ENCODE data around the gene DNAH3.
"Not testable (repeated sequence)": the region's sequence is repeated elsewhere in the genome, so short reads cannot be mapped to it uniquely, and the experiment has no call there.

Gene DNAH3

DNA sequence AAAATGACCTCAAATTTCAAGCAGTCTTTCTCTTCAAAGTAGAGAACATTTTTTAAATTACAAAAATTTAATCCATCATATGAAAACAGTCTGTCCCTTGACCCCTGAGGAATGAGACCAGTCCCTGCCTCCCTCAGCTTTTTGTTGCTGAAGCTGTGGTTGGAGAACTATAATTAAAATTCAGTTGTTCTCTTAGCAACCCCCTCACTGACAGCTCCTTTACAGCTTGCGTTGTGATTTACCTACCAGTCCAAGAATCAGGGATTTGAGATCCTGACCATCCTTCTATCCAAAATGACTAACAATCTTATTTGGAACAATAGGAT, 220.3 kb downstream of the DNAH3 start:
- FAIRE-seq, result no peak

DNA sequence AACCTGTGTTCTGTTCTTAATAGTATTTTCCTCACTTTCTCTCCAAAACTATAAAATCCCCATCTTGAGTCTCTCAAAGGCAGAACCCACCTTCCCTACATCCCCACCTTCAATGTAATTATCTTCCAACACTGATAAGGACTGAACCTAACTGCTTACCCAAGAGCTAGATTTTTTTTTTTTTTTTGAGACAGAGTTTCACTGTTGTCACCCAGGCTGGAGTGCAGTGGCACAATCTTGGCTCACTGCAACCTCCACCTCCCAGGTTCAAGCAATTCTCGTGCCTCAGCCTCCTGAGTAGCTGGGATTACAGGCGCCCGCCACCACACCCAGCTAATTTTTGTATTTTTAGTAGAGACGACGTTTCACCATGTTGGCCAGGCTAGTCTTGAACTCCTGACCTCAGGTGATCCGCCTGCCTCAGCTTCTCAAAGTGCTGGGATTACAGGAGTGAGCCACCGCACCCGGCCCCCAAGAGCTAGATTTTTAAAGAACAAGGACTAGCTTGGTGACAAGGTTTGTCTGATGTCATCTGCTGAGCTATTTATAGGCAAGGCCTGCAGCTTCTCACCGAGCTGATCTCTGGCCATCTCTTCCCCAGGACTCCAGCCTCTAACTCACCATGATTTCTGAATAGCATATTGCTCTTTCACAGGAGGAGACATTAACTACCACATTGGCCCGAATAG, 220.8 kb downstream of the DNAH3 start:
- FAIRE-seq, result not testable (repeated sequence)

DNA sequence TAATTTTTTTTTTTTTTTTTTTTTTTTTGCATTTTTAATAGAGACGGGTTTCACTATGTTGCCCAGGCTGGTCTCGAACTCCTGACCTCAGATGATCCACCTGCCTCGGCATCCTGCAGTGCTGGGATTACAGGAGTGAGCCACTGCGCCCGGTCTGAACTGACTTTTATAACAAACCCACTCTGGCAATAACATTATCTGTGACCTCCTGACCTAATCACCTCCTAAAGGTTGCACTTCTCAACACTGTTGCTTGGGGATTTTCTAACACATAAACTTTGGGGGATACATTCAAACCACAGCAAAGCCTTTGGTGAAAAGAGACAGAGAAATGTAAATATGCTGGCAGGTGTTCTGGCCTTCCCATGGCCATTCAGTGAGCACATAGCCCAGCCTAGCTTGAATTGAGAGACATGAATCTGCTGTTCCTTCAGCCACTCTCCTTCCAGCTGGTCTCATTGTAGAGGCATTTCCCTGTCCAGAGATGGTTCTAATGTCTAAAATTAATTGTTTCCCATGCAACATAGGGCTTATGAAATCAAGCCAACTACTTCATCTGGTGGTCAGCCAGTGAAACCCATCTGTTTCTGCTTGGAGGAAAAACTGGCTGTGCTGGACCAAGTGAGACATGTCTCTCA, 221.8 kb downstream of the DNAH3 start:
- no peak for FAIRE-seq

DNA sequence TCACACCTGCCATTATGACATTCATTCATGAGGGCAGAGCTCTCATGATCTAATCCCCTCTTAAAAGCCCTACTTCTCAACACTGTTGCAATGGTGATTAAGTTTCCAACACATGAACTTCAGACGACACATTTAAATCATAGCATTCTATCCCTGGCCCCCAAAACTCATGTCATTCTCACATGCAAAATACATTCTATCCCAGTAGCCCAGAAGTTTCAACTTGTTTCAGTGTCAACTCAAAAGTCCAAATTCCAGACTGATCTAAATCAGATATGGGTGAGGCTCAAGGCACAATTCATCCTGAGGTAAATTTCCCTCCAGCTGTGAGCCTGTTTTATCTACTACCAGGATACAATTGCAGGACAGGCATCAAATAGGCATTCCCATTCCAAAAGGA, 224.9 kb downstream of the DNAH3 start:
- no peak for FAIRE-seq

DNA sequence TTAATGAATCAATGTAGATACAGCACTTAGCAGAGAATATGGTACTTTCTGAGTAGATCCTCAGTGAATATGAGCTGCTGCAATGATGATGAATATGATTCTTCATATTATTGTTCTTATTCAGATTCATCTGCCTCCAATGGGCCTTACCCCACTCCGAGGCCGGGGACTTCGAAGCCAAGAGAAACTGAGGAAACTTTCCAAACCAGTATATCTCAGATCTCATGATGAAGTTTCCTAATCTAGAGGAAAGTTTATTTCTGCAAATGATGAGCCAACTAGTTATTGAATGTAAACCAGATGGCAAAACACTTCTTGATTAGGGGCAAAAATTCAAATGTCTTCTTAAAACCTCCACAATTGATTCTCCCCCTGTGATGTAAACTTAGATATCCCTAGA, 226.8 kb downstream of the DNAH3 start:
- FAIRE-seq, result no peak

DNA sequence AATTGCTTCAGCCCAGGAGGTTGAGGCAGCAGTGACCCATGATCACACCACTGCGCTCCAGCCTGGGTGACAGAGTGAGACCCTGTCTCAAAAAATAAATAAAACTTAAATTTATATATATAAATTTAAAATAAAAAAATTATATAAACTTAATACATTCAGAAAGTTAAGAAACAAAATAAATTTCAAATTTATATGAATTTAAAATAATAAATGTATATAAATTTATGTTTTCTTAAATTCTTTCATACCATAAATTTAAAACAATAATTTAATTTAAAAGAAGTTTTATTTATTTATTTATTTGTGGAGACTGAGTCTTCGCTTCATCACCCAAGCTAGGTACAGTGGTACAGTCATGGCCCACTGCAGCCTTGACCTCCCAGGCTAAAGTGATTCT, 229.8 kb downstream of the DNAH3 start:
- FAIRE-seq, result no peak

DNA sequence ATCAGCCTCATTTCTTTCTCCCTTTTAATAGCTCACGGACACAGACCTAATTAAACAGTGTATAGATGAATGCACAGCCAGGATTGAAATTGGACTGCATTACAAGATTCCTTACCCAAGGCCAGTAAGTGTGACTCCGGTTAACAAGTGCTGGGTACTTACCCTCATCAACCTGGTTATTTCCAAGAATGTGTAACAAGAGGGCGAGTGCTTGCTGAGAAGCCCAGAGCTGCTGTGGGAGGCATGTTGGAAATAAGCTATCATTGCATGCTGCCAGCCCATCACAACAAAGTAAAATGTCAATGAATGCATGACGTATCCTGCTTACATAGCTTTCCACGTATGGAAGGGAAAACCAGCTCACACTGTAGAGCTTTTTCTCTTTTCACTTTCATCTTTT, 230.6 kb downstream of the DNAH3 start:
- FAIRE-seq, result no peak

DNA sequence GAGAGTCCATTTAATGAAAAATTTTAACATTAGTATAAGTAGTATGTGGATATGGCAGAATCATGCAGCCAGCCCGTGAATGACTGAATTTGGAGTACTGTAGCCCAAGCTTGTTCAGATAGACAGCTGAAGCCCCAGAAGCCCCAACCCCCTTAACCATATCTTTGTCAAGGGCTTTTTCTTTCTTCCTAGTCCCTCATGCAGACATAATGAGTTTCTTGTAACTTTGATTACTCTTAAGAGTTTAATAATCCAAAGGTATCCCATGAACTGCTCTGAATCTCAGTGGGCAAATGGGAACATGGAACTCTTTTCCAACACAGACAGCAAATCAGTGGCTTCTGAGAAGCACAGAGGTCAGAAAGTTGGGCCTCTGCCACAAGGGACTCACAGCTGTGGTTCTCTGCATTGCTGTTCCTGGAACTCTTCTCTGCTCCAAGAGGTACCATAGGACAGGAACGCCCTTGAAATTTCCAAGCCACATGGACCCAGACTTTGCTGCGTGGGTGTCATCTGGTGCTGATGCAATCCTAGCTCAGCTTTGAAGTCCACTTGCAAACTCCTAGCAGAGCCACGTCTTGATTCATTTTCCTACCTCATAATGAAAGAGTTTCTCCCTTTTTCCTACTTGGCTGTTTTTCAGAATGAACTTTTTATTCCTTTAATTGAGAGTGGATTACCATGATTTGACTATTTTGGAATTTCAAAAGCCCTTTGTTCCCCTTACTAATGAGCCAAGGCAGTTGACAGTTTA, 232.0 kb downstream of the DNAH3 start:
- FAIRE-seq, result no peak

DNA sequence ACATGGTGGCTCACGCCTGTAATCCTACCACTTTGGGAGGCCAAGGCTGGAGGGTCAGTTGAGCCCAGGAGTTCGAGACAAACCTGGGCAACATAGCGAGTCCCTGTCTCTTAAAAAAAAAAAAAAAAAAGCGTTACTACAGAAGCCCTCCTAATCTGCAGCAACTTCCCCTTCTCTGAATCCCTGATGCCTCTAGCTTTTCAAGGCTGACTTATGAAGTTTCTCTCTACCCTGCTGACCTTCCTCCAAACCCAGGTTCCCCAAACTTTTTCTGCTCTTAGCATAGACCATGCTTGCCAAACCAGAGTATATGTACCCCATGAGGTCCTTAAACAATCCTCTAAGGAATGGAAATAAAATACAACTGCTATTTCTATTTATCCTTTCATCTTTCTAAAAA, 233.7 kb downstream of the DNAH3 start:
- no peak for FAIRE-seq

DNA sequence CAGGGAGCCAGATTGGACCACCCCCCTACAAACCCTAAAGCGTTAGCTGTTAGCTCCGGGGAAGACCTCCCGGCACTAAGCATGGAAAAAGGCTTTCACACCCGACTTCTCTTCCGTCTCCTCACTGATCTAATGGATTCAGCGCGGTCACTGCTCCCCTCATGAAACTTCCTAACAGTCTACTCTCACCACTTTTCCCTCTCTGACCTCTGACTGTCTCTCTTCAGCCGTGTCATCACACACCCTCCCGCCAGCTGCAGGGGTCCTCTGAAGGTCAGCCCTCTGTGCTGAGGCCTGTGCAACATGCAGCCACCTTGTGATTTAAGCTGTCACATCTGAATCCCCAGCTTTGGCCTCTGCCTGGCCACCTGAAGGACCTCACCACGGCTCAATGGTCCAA, 234.4 kb downstream of the DNAH3 start:
- FAIRE-seq, result no peak

DNA sequence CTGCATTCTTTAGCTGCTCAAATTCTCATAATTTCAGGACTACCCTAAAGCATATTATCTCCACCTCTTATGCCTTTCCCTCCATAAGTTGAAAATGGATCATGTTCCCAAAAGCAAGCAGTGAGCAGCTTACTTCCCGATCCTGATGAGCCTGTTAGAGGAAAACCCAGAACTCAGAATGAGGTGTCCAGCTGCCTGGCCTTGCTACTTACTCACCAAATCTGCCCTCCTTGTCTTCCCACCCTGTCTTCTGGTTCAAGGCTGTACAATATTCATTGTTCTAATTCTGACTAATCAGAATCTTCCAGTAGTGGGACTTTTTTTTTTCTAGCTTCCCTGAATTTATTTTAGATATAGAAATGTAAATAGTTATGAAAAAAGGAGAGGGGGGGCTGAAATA, 239.3 kb downstream of the DNAH3 start:
- FAIRE-seq, result no peak

DNA sequence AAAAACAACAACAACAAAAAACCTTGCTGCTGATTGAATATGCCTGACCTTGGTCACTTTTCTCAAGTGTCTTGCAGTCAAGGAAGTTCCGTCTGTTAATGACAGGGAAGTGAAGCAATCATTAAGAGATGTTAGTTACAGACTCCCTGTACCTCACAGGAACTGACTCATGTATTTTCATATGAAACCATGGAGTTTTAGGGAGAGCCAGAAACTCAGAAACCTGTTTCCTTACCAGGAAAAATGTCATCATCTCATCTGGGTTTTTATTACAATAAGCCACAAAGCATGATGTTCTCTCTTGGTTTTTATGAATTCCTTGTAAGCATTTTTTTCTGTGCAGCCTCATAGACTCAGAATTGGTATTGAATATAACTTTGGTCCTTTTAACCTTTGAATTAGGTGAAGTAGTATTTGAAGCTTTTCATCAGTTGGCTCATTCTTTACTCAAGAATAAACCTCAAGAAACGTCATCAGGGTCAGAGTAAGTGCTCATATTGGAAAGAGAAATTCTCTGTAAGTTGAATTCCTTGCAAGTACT, 239.8 kb downstream of the DNAH3 start:
- FAIRE-seq, result peak; percentile 43

DNA sequence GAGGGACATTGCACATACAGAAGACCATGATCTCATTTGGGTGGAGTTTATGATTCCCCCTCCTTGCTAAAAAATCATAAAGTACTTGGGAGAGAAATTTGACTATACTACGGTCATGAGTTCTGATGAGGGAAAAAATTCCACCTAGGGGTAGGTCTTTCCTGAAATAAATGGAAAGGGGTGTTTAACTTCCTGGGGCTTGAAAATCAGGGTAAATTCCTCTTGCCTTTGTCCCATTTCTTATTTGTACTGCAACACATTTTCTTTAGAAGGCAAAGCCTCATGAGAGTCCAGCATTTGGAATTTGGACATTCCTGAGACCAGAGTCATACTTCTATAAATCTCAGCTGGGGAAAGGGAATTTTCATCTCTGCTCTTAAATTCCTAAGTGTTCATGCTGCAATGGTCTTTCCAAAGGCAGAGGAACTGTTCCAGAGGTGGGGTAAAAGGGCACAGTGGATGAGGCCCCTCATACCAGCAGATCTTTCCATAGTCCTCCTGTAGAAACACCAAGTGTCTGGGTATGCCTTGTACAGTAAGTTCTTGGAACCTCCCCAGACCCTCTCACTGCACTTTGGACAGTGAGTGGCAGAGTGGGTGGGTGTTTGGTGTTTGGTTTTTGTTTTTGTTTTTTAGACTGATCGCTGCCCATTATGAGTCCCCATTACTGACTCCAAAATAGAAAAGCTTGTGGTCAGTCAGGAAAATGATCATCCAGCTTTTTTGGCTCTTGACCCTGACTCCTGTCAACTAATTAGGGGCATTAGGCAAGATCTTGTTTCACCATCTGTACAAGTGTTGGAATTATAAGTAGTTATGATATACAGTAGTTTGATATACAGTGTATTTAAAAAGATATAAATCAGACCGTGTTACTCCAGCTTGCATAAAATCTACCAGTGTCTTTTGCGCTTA, 244.0 kb downstream of the DNAH3 start:
- no peak for FAIRE-seq

DNA sequence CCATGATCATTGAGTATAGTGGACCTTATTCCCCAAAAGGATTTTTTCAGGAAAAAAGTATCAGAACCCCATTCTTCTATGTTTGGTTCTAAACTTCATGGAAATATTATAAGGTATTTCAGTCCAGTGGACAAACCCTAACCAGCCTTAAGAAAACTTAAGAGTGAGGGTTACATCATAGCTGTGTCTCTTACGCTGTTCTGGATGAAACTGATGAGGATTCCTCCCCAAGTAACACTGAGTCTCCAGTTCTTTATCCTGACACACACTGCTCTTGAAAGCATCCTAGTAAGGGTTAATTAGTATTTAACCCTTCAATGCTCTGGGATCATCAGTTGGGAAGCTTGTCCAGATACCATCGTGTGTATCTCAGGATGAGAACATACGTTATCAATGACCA, 245.1 kb downstream of the DNAH3 start:
- no peak for FAIRE-seq

DNA sequence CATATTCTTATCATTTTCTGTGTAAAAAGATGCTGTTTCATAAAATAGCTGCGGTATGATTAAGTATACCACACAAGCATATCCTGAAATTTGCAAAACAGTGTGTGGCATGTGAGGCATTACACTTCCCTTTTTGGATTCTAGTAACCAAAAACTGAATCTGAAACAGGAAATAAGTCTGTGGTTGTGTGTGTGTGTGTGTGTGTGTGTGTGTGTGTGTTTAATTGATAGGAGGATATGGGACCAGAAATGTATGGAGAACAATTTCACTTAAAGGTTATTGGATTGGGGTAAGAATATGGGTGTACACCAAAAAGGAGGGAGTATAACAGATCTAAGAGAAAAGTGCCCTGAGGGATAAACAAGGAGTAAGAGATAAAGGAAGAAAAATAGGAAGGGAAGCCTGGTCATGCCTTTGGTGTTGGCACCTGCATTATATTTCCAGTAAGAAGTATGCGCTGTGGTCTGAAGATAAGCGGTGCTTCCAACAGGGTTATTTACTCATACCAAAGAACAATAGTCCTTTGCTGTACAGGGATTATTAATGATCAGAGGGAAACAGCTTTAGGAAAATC, 246.1 kb downstream of the DNAH3 start:
- no peak for FAIRE-seq

DNA sequence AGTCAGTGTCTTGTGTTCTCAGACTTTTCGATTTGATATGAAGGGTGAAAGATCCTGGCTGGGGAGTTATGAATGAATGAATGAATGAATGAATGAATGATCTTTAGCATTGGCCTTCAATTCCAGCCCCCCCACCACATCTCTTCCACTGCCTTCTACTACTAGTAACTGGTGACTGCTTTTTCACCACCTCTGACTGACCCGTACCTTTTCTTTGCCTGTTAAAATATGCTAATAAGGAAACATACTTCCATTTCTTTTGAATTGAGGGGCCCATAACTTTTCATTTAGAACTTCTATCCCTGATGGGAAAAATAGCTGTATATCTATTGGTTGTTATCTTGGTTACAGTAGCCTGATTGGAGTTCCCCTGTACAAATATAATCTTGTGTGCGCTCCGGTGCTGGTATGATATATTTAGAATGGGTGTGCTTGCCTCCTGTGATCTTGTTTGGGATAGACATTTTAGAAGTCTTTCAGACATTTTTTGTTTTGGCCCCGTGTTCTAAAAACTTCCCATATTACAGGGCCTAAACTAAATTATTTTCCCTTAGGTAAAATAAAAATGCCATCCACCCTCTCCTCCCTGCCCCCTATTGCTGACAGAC, 246.6 kb downstream of the DNAH3 start:
- no peak for FAIRE-seq

DNA sequence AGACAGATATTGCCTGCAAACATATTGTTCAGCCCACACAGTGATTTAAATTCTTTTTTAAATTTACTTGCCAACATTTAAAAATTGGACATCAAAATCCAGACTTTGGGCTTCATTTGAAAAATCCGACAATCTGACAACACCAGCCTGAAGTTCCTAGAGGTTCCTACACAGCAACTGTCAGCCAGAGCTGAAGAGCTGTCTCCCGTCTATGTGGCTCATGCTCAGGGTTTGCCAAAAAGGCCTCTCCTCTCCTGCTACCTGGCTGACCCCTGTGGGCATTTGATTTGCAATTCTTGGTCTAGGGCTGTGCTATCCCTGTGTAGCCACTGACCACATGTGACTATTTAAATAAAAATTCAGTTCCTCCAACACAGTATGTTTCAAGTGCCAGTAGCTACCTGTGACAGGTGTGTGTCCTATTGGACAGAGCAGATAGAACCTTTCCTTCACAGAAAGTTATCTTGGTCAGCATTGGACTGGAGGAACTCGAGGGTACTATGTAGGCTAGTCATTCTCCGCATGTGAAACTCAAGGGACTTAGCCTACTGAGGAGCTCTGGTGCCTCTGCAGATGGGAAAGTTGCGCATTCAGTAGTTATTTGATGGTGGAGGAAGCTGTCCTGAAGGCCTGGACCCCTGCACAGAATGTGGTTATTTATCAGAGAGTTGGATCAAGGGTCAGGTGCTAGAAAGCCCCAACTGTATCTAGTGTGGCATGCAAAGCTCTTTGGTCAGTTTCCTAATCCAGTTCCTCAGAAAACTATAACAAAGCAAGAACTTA, 247.3 kb downstream of the DNAH3 start:
- FAIRE-seq, result no peak

DNA sequence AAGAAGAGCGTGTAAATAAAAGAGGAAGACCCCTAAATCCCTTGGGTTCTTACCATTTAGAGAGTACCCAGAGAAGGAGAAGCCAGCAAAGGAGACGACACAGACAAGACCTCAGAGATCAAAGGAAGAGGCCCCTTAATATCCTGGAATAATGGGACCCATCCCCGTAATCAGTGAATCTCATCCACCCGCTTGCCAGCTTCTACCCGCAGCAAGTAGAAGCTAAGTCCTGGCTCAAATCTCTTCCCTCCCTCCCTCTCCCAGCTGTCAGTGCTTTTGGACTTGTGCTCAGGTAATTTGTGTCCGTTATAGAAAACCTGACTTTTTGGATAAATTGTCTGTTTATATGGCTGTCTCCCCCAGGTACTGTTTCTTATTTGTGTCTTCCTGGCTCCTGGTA, 248.2 kb downstream of the DNAH3 start:
- no peak for FAIRE-seq

DNA sequence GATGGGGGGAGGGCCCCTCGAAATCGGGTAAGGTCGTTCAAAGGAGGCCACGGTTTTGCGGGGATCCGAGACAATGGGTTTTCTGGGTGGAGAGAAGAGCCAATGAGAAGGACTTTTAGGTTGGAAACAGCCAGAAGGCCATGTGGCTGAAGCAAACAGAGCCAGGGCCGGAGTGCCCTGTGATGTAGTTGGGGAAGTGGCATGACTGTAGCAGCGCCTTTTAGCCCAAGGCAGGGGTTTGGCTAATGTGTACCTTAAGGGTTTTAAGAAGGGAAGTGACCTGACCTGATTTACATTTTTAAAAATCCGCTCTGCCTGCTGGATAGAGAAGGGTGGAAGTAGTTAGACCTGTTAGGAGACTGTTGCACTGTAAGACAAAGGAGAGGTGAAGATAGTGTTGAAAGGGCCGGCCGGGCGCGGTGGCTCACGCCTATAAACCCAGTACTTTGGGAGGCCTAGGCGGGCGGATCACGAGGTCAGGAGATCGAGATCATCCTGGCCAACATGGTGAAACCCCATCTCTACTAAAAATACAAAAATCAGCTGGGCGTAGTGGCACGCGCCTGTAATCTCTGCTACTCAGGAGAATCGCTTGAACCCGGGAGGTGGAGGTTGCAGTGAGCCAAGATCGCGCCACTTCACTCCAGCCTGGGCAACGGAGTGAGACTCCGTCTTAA, 249.1 kb downstream of the DNAH3 start:
- FAIRE-seq, result no peak

DNA sequence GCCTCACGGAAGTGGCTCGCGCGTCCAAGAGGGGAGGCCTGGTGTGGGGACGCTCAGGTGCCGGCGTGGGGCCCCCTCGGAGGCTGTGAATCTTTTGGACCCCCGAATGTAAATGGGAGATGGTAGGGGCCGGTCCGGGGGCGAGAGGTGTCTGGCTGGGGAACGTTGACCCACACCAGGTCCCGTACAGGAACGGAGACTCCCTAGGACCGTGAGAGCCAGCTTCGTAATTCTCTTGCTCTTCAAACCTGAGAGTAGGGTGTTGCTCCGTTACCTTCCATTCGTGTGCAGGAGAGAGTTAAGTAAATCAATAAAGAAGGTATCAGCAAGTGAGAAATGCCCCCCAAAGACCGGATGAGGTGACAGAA, 249.6 kb downstream of the DNAH3 start:
- FAIRE-seq, result no peak
